ENCODE results near the gene PPP2R5C.

The PPP2R5C gene

DNA sequence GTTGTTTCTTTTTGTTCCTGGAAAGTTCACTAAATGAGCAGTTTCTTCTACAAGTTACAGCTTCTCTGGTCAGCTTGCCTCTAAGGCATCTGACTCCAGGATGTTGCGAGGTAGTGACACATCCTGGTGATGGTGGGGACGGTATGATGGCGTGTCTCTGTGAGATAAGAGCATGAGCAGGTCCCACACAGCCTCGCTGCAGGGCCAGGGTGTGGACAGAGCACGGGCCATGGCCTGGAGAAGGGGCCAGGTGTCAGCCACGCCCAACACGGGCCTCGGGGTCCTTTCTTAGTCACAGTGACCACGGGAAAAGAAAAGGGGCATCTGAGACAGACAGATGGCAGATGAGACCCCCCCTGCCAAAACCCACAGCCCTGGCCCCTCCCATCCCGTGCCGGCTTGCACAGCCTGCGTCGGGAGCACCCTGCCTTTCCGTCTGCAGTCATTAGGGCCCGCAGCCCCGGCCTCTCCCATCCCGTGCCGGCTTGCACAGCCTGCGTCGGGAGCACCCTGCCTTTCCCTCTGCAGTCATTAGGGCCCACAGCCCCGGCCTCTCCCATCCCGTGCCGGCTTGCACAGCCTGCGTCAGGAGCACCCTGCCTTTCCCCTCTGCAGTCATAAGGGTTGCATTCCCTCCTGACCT, 123.5 kb downstream of the PPP2R5C start (continued):
- no peak for TF ChIP-seq SNAI2 (CRISPR knock-in tag; IDR thresholded peaks at IDR 0.05)

DNA sequence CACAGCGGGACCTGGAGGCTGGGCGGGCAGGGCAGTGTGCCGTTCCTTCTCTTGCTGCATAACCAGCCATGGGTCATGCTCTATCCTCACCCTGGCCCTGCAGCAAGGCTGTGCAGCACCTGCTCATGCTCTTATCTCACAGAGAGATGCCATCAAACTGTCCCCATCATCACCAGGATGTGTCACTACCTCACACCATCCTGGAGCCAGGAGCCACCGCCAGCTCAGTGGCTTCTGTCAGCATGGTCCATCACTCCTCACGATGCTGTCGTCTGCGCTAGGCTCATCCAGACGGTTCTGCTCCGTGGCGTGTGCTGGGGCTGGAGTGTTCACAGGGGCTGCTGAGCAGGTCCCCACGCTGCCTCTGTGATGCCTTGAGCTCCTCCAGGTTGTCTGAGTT, 125.7 kb downstream of the PPP2R5C start:
- TF ChIP-seq, protein P1, sequence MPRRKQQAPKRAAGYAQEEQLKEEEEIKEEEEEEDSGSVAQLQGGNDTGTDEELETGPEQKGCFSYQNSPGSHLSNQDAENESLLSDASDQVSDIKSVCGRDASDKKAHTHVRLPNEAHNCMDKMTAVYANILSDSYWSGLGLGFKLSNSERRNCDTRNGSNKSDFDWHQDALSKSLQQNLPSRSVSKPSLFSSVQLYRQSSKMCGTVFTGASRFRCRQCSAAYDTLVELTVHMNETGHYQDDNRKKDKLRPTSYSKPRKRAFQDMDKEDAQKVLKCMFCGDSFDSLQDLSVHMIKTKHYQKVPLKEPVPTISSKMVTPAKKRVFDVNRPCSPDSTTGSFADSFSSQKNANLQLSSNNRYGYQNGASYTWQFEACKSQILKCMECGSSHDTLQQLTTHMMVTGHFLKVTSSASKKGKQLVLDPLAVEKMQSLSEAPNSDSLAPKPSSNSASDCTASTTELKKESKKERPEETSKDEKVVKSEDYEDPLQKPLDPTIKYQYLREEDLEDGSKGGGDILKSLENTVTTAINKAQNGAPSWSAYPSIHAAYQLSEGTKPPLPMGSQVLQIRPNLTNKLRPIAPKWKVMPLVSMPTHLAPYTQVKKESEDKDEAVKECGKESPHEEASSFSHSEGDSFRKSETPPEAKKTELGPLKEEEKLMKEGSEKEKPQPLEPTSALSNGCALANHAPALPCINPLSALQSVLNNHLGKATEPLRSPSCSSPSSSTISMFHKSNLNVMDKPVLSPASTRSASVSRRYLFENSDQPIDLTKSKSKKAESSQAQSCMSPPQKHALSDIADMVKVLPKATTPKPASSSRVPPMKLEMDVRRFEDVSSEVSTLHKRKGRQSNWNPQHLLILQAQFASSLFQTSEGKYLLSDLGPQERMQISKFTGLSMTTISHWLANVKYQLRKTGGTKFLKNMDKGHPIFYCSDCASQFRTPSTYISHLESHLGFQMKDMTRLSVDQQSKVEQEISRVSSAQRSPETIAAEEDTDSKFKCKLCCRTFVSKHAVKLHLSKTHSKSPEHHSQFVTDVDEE (CRISPR knock-in tag; IDR thresholded peaks at IDR 0.05): no peak
- TF ChIP-seq RARB (CRISPR knock-in tag; IDR thresholded peaks at IDR 0.05) (no peak), ZNF70 (CRISPR knock-in tag; IDR thresholded peaks at IDR 0.05) (no peak), SNAI2 (CRISPR knock-in tag; IDR thresholded peaks at IDR 0.05) (no peak), ZNF565 (CRISPR knock-in tag; conservative IDR thresholded peaks at IDR 0.05; ENCODE audit: low read depth) (no peak), GLIS3 (CRISPR knock-in tag; IDR thresholded peaks at IDR 0.05) (no peak)
- no peak for ATAC-seq

DNA sequence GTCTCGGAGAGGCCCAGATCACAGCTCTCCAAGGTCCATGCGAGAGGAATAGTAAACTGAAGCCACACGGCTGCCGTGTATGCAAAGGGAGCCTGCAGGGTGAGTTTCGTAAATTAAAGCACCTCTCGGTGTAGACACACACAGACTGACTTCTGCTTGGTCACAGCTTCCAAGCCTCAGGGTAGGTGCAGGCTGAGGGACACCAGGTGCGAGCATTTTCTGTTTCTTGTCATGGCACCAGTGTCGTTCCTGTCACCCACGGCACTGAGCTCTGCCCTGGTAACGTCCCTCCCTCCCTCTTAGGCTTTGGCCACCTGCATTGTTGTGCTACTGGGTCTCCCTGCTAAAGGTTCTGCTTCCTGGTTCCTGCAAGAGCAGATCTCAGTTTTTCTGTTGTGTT, 126.7 kb downstream of the PPP2R5C start:
- TF ChIP-seq, protein P2, sequence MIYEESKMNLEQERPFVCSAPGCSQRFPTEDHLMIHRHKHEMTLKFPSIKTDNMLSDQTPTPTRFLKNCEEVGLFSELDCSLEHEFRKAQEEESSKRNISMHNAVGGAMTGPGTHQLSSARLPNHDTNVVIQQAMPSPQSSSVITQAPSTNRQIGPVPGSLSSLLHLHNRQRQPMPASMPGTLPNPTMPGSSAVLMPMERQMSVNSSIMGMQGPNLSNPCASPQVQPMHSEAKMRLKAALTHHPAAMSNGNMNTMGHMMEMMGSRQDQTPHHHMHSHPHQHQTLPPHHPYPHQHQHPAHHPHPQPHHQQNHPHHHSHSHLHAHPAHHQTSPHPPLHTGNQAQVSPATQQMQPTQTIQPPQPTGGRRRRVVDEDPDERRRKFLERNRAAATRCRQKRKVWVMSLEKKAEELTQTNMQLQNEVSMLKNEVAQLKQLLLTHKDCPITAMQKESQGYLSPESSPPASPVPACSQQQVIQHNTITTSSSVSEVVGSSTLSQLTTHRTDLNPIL (CRISPR knock-in tag; IDR thresholded peaks at IDR 0.05; ENCODE audit: low read depth): no peak
- TF ChIP-seq ZNF8 (CRISPR knock-in tag; IDR thresholded peaks at IDR 0.05) (no peak), ARNTL (CRISPR knock-in tag; IDR thresholded peaks at IDR 0.05; ENCODE audit: borderline replicate concordance, low read depth) (no peak), BACH2 (CRISPR knock-in tag; IDR thresholded peaks at IDR 0.05; ENCODE audit: borderline replicate concordance) (no peak)
- TF ChIP-seq, protein P3, sequence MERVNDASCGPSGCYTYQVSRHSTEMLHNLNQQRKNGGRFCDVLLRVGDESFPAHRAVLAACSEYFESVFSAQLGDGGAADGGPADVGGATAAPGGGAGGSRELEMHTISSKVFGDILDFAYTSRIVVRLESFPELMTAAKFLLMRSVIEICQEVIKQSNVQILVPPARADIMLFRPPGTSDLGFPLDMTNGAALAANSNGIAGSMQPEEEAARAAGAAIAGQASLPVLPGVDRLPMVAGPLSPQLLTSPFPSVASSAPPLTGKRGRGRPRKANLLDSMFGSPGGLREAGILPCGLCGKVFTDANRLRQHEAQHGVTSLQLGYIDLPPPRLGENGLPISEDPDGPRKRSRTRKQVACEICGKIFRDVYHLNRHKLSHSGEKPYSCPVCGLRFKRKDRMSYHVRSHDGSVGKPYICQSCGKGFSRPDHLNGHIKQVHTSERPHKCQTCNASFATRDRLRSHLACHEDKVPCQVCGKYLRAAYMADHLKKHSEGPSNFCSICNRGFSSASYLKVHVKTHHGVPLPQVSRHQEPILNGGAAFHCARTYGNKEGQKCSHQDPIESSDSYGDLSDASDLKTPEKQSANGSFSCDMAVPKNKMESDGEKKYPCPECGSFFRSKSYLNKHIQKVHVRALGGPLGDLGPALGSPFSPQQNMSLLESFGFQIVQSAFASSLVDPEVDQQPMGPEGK (CRISPR knock-in tag; IDR thresholded peaks at IDR 0.05; ENCODE audit: borderline replicate concordance): no peak
- no peak for ATAC-seq

DNA sequence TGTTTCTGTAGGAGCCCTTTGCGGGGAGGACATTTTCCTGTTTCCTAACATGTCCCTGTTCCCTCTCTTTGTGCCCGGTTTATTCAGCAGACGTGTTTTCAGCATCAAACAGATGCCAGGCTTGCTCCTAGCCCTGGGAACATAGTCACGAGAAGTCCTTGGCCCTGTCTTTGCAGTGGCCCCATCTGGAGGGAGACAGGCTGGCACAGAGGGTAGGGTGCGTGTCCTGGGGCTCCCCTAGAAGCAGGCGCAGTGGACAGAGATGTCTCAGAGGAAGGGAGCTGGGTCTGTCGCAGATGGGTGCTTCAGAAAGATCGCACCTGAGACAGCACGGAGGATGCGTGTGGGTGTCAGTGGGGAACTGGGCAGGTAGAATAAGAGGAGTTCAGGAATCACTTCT, 127.9 kb downstream of the PPP2R5C start:
- ATAC-seq: no peak
- TF ChIP-seq TCF4 (CRISPR knock-in tag; IDR thresholded peaks at IDR 0.05; ENCODE audit: borderline replicate concordance) (no peak), ZC3H10 (CRISPR knock-in tag; IDR thresholded peaks at IDR 0.05) (no peak), TOX (CRISPR knock-in tag; IDR thresholded peaks at IDR 0.05; ENCODE audit: borderline replicate concordance) (no peak), ARNTL (CRISPR knock-in tag; IDR thresholded peaks at IDR 0.05; ENCODE audit: borderline replicate concordance, low read depth) (no peak), ZNF70 (CRISPR knock-in tag; IDR thresholded peaks at IDR 0.05) (no peak), ZNF8 (CRISPR knock-in tag; IDR thresholded peaks at IDR 0.05) (no peak), ISL1 (CRISPR knock-in tag; IDR thresholded peaks at IDR 0.05) (no peak), ESRRG (CRISPR knock-in tag; IDR thresholded peaks at IDR 0.05) (no peak), GLIS3 (CRISPR knock-in tag; IDR thresholded peaks at IDR 0.05) (no peak), PPARA (CRISPR knock-in tag; IDR thresholded peaks at IDR 0.05; ENCODE audit: borderline replicate concordance) (no peak)
- TF ChIP-seq, protein P2 (CRISPR knock-in tag; IDR thresholded peaks at IDR 0.05; ENCODE audit: low read depth): no peak
- TF ChIP-seq, protein P1 (CRISPR knock-in tag; IDR thresholded peaks at IDR 0.05): no peak
- TF ChIP-seq, protein P3 (CRISPR knock-in tag; IDR thresholded peaks at IDR 0.05; ENCODE audit: borderline replicate concordance): no peak
- TF ChIP-seq, protein P4, sequence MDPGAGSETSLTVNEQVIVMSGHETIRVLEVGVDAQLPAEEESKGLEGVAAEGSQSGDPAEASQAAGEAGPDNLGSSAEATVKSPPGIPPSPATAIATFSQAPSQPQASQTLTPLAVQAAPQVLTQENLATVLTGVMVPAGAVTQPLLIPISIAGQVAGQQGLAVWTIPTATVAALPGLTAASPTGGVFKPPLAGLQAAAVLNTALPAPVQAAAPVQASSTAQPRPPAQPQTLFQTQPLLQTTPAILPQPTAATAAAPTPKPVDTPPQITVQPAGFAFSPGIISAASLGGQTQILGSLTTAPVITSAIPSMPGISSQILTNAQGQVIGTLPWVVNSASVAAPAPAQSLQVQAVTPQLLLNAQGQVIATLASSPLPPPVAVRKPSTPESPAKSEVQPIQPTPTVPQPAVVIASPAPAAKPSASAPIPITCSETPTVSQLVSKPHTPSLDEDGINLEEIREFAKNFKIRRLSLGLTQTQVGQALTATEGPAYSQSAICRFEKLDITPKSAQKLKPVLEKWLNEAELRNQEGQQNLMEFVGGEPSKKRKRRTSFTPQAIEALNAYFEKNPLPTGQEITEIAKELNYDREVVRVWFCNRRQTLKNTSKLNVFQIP (CRISPR knock-in tag; IDR thresholded peaks at IDR 0.05; ENCODE audit: borderline replicate concordance, low read depth): no peak
- TF ChIP-seq, protein P5, sequence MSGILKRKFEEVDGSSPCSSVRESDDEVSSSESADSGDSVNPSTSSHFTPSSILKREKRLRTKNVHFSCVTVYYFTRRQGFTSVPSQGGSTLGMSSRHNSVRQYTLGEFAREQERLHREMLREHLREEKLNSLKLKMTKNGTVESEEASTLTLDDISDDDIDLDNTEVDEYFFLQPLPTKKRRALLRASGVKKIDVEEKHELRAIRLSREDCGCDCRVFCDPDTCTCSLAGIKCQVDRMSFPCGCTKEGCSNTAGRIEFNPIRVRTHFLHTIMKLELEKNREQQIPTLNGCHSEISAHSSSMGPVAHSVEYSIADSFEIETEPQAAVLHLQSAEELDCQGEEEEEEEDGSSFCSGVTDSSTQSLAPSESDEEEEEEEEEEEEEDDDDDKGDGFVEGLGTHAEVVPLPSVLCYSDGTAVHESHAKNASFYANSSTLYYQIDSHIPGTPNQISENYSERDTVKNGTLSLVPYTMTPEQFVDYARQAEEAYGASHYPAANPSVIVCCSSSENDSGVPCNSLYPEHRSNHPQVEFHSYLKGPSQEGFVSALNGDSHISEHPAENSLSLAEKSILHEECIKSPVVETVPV (CRISPR knock-in tag; IDR thresholded peaks at IDR 0.05): no peak

All from SK-N-SH treated with all-trans-retinoic acid at 6 μM for 48 hours (cell line).